ENCODE results near the gene EIPR1. TPM values are rescaled to one million over a fixed set of nuclear protein-coding genes. Genes with fewer than 3 reads are reported as not detected.
"Not testable (repeated sequence)": the region's sequence is repeated elsewhere in the genome, so short reads cannot be mapped to it uniquely, and the experiment has no call there.

EIPR1 gene
- total RNA-seq, 1 experiment from 2014 or later, result 42.1 TPM

DNA sequence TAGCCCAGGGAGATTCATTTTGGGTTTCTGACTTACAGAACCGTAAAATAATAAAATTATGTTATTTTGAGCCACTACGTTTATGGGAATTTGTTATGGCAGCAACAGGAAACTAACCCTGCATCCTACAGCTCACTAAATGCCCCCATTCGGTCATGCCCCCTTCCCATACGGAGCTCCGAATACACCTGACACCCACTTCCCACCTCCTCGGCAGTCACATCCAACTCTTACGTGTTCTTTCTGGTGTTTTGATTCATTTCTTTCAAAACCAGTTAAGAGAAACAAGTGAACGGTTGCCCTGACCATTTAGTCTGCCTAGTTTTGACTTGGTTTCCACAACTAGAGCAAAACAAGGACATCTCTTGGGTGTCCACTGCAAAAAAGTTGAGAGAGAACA, 19.7 kb downstream of the EIPR1 start:
- no peak for DNase-seq (ENCODE audit: low read depth)

DNA sequence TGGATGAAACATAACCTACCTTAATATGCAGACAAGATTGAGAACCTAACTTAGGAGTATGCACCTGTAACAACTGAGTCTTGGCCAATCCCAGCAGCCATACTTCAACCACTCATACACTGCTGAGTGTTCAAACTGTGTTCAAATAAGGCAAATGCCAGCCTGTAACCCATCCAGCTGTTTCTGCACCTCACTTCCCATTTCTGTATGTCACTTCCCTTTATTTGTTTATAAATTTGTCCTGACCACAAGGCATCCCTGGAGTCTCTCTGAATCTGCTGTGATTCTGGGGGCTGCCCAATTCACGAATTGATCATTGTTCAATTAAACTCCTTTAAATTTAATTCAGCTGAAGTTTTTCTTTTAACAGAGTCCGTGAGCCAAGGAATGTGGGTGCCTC, 20.2 kb downstream of the EIPR1 start:
- DNase-seq (ENCODE audit: low read depth), result not testable (repeated sequence)

DNA sequence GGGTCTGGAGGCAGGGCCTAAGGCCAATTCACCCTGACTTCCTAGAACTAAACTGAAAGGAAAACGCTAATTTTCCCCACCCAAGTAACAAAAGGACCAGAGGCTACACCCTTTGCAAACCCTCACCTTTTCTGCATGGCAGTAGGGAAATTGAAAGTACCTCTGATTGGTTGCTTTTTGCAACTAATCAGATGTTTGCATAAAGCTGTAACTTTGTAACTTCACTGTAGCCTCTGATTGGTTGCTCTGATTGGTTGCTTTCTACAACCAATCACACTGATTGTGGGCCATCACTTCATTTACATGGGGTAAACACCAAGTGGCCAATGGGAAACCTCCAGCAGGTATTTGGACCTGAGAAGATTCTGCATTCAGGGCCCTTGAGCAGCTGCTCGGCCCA, 20.8 kb downstream of the EIPR1 start:
- DNase-seq (ENCODE audit: low read depth), result no peak

DNA sequence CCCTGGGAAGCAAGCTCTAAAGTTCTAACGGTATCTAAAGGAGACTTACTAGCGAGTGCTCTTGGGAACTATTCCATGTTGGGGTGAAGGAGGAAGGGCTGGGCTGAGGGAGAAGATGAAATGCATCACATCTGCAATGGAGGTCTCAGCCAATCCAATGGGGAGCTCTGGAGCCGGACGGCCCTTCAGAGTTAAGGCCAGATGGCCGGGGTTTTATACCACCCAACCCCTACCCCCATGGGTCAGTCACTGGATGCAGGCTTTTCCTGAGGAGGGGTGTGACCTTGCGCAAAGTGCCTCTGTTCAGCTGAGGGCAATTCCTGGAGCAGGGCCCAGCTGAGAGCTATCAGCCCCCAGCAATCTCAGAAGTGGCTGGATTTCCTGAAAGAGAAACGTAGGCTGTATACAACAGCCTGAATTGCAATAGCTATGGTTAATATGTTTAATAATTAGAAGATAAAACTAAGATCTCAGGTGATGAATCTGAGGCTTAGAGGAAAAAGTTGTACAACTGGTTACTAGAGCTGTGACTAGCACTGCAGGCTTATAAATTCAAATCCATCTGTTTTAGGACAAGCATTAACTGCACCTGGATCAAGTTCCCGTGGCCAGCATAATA, 21.6 kb downstream of the EIPR1 start:
- no peak for DNase-seq (ENCODE audit: low read depth)

DNA sequence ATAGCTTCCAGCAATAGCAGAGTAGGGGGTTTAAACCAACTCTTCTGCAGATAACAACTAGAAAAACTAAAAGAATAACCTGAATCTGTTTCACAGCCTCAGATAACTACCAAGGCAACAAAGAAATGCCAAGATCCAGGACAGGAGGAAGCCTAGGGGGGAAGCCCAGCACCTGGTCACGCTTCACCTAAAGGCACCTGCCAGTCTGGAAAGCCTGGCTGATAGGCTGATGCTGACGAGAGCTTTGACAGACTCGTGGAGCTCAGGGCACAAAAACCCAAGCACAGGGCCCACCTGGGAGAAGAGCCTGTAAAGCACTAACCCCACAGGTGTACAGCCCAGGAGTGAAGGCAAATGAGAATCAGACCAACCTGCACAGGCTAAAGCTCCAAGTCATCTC, 22.6 kb downstream of the EIPR1 start:
- DNase-seq (ENCODE audit: low read depth), result no peak

DNA sequence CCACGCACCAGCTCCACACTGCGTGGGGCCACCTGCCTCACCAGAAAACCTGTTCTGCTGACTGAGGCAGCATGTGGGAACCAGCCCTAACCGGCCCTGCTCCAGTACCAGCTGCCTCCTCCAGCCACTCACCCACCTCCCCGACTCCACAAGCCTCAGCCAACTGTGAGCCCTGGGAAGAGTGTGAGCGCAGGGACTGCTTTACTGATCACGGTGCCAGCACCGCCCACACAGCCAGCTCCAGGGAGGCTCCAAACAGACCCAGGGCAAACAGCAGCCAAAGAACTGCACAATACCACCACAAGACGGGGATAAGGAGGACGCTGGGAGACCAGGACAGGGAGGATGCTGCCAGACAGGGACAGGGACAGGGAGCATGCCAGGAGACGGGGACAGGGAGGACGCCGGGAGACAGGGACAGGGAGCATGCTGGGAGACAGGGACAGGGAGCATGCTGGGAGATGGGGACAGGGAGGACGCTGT, 28.4 kb downstream of the EIPR1 start:
- DNase-seq (ENCODE audit: low read depth), result no peak

DNA sequence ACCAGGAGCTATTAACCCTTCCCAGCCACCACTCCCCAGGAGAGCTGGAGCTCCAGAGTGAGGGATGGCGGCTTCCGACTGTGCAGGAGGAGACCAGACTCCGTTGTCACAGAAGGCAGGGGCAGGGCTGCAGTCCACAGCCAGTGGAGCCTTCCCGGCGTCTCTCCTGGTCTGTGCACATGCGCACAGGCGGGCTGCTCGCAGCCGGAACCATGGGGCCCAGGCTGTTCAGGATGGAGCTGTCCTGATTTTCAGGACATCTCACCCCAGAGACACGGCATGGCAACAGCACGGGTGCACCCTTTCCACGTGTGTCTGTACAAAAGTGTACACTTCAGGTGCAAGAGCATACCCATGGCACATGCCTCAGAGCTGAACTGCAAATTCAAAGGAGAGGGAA, 28.9 kb downstream of the EIPR1 start:
- DNase-seq (ENCODE audit: low read depth), result no peak

DNA sequence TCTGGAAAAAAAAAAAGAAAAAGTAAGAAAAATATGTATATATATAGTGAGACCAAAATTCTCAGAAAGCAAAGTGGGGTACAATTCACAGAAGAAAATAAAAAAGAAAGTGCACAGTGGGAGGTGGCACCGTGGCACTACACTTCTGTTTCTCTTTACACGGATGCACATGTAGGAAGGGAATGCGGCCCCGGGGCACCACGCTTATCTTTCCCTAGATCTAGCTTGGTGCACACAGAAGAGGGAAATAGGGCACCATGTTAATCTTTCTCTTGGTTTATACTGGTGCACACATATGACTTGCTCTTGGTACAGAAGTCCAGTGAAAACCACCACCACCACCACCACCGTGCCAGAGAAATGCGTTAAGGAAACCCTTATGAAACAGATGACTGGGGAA, 32.0 kb downstream of the EIPR1 start:
- DNase-seq (ENCODE audit: low read depth), result no peak

DNA sequence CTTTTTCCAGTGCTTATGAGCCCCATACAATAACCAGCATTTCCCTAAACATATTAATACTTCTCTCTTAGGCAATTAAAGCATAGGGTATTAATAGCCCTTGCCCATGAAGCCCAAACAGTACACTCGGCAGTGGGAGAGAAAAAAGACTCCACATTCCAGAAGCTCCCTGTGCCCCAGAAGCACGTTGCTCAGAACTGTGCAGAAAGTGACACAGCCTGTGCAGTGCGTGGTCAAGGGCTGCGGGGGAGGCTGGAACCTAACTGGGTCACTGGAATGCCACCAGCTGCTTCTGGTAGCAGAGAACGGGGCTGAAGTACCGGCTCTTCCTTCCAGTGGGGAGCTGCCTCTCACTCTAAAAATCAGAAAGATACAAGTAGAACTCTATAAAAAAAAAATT, 32.7 kb downstream of the EIPR1 start:
- no peak for DNase-seq (ENCODE audit: low read depth)

DNA sequence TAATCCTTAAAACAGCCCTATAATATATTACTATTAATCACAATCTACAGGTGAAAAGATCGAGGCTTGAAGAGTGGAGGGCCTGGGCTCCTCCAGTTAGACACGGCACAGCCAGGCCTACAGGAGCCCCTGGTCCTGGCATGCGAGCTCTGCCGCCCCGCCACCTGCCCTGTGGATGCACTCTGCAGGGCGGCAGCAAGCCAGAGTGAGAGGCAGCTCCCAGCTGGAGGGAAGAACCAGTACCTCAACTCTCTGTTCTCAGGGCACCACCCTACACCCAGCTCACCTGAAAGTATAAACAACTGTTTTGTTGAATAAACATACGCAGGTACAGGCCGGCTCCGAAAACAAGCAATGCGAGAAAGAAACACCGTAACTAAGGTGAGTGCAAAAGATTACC, 34.6 kb downstream of the EIPR1 start:
- no peak for DNase-seq (ENCODE audit: low read depth)

DNA sequence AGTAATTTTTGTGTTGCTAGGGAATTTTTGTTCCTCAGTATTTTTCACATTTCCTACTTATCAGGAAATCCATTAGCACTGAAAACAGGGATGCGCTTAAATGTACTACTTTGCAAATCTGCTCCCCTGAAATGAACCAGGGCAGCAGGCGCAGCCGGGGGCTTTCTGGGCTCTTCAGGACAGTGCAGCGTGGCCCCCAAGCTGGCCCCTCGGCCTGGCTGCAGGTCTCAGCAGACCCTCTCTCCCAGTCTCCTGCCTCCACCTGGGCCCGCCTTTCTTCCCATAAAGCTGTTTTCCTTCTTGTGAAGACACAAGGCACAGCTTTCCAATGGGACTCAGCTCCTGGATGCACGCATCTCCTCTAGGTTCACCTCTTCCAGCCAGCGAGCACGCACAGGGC, 35.3 kb downstream of the EIPR1 start:
- DNase-seq (ENCODE audit: low read depth), result no peak

DNA sequence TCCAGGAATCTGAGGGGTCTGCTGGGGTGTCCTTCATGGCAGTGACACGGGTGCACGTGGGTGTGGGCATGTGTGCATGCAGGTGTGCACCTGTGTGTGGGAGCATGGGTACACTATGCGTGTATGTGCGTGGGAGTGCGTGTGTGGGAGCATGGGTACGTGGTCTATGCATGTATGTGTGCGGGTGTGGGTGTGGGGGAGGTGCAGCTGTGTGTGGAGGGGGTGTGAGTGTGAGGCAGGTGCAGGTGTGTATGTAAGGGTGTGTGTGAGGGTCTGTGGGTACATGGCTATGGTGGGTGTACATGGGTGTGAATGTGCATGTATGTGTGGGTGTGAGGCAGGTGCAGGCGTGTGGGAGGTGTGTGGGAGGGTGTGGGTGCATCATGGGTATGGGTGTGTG, 36.3 kb downstream of the EIPR1 start:
- DNase-seq (ENCODE audit: low read depth), result no peak

DNA sequence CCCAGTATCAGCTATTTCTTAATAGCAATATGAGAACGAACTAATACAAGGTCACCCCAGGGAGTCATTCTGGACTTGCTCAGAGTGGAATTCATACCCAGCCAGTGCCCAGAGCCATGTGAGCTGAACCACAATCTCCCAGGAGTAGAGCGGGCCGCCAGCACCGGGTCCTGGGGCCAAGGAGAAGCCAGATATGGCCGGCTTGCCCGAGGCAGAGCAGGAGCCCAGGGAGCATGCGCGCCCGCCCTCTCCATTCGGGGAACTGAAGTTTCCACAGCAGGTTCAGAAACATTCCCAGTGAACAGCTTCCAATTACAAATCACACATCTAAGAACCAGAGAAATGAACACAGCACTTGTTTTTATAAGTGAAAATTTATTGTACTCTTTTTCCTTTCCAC, 37.5 kb downstream of the EIPR1 start:
- no peak for DNase-seq (ENCODE audit: low read depth)

DNA sequence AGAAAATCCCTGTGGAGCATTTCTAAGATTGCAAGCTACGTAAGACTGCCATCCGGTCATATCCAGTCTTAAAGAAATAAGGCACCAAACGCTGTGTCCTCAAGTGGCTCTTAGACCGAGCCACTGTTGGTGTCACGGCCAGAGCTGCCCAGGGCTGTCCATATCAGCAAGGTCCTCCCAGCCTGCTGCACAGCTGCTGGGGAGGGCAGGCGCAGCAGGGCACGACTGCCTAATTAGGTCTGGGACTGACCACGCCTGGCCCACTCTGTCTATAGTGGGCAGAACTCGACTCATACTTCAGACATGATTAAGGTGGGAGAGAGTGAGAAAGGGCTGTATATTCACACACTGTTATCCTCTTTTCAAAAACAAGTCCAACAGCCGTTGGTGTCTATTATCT, 39.3 kb downstream of the EIPR1 start:
- no peak for DNase-seq (ENCODE audit: low read depth)

DNA sequence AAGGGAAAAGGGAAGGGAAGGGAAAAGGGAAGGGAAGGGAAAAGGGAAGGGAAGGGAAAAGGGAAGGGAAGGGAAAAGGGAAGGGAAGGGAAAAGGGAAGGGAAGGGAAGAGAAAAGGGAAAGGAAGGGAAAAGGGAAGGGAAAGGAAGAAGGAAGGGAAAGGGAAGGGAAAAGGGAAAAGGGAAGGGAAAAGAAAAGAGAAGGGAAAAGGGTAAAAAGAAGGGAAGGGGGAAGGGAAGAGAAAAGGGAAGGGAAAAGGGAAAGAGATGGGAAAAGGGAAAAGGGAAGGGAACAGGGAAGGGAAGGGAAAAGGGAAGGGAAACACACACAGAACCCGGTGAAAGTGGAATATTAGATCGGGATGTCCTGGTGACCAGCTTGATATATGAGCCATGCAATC, 40.8 kb downstream of the EIPR1 start:
- no peak for DNase-seq (ENCODE audit: low read depth)

DNA sequence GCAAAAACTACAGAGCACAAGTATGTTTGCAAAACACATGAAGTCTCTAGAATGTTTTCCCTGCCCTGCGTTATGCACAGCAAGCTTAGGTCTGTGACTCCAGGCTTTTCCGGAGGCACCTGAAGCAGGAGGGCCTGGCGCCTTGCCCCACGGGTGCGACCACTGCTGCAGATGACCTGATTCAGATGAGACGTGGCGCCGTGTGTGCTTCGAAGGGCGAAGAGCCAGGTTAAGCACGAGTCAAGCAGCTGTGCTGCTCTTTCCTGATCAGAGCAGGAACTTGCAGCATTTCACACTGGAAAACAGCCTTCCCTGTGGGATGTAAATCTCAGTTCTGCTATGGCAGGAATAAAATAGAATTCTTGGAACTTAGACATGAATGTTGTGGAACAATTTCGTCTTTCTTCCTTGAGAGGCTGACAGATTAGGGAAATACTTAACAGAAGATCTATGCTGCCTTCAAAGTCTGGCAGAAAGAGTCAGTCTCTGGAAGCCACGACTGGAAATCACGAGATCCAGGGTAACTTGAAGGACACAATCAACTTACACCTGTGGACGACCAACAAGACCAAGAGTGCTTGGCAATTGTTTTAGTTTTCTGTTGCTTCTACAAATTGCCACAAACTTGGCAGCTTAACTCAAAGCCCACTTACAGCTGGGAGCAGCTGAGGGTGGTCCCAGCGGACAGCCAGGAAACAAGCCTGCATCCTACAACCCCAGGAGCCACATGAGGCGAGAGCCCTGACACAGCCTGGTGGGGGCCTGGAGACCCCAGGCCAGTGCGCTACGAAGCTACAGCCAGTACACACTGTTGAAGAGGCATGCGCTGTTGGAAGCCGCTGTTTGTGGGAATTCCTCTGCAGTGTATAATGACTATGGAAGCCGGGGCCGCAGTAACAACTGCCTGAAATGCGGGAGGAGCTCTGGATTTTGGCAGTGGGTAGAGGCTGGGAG, 42.9 kb downstream of the EIPR1 start:
- no peak for DNase-seq (ENCODE audit: low read depth)

DNA sequence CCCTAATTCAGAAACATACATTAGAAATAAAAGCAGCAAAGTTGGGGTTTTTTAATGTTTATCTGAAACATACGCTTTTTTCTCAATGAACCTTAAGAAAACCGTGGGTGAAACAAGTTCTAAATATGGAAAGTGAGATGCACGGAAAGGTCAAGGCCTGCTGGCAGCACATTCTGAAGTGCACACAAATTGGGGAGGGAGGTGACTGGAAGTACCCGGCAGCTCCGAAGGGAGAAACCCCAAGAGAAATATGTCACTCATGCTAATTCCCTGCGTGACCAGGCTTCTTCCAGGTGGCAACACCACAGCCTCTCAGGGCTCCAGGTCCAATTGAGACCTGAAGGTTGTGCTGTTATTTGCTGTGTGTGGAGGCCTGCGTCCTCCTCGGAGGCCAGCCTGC, 45.5 kb downstream of the EIPR1 start:
- DNase-seq (ENCODE audit: low read depth), result no peak

DNA sequence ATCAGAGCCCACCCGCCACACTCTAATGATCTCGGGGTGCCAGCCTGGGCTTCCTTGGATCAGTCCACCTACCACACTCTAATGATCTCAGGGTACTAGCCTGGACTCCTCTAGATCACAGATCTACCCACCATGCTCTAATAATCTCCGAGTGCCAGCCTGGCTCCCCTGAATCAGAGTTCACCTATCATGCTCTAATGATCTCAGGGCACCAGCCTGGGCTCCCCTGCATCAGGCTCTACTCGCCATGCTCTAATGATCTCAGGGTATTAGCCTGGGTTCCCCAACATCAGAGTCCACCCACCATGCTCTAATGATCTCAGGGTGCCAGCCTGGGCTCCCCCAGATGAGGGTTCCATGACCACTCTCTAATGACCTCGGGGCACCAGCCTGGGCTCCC, 48.1 kb downstream of the EIPR1 start:
- DNase-seq (ENCODE audit: low read depth), result no peak

DNA sequence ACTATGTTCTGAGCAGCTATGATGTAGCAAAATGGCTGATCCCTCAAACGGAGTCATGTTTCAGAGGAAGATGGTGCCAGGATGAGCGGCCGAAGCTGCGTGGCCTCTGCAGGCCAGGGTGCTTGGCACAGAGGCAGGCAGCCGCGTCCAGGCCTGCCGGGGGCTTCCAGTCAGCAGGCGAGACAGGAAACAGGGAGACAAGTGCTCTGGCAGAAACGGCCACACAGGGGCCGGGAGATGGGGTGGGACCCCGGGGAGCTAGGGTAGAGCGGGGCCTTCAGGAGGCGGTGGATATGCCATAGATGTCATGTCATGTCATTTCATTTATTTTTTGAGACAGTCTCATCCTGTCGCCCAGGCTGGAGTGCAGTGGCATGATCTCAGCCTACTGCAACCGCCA, 50.7 kb downstream of the EIPR1 start:
- no peak for DNase-seq (ENCODE audit: low read depth)

DNA sequence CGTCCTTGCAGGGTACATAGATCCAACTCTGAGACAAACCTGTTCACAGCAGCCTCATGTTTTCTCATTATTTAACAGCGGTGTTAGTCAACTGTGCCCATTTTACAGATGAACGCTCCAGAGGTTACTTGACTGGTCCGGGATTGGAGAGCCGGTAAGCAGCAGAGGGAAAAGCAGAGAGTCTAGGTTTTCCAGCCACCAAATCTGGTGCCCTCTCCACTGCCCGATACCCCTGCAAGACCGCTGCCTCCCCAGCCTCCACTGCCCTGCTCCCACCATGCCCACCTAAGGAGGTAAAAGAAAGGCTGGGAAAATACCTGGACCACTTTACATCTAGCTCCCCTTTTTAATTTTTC, 51.5 kb downstream of the EIPR1 start:
- no peak for DNase-seq (ENCODE audit: low read depth)

DNA sequence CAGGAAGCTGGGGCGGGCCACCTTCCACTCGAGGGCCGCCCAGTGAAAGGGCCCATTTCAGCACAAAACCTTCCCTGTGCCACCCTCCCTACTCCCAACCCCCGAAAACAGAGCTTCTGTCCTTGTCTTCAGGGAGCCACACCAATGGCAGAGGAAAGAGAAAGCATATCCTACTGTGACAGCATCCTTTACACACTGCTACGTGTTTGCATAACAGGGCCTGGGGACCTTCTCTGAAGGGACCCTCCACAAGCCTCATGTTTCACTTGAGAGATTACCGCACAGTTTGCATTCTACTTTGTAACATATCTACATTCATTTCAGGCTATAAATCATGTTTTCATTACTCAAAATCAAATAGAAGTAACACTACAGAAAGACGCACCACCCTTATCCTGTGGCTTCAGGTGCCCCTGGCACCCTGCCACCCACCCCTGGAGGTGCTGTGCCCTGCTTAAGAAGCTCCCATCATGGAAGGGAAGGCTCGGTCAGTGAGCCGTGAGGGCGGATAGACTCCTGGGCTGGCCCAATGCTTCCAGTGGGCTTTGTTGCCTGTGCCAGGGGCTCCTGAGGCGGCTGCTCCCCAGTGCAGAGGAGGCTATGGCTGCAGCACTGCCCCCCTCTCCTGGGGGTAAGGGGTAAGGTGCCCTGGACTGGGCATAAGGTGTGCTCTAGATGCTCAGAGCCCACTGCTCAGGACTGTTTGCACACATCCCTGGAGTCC, 52.0 kb downstream of the EIPR1 start:
- no peak for DNase-seq (ENCODE audit: low read depth)

DNA sequence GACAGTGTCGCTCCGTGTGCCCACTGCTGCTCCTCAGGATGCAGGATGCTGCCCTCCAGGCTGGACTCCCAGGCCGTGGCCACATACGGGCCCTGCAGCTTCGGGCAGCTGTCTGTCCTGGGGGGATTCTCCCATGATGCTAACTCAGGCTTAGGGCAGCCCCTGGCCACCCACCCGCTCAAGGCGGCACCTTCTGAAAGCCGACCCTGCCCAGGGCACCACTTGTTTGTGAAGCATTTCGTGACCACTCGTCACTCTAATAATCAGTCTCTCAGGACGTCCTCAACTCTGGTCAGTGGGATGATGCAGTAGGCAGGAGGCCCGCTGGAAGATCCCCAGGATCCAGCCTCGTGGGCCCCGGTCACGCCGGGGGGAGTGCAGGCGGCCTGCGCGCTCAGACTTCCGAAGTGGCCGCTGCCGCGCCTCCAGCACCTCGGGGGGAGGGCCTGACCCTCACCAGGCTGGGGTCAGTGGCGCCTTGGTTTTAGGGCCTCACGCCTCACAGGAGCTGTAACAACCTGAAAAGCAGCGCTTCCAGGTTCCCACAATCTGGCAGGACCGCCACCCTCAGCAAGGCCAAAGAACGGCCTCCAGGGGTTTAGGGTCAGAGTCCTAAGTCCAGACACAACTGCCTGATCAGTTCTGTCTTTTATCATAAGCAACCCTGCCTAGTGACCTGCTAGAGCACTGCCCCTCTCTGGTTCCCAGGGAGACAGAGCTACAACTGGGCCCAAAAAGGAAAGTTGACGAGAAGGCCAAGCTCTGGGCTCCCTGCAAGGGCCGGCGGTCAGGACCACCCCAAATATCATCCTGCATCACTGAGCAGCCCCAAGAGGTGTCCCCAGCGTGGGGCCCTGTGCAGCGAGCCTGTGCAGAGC, 53.0 kb downstream of the EIPR1 start:
- no peak for DNase-seq (ENCODE audit: low read depth)

Data from RPMI7951 (cell line).